ENCODE data around the gene ANTXR2. TPM values are rescaled to one million over a fixed set of nuclear protein-coding genes. Genes with fewer than 3 reads are reported as not detected.

Gene ANTXR2
- total and polyA plus RNA-seq, 2 donors (not counting 3 experiments of a cell fraction or from before 2014, with no cell fraction given), result 6.6 to 64.6 TPM

- no peak for FAIRE-seq
- POLR2A ChIA-PET, result no interaction called here
Measured at GRCh38 chr4:80090090-80090489, 17.1 kb upstream of the ANTXR2 start.

More at GRCh38 chr4:80090090-80090489, 17.1 kb upstream of the ANTXR2 start:
- Histone ChIP-seq H3K9me1 (replicated peaks; ENCODE audit: control insufficient read depth, extremely low read depth, insufficient read depth, low read length) (no peaks in the 10 kb centered on the region), H3K36me3 (ENCODE audit: control insufficient read depth in 2 of 2, extremely low read depth in 1 of 2, insufficient read depth in 2 of 2, low read length in 2 of 2) (no peaks in the 10 kb centered on the region), H3K9me3 (replicated peaks; ENCODE audit: control insufficient read depth, insufficient read depth, low read length) (no peaks in the 10 kb centered on the region), H3K27me3 (ENCODE audit: control insufficient read depth in 2 of 2, insufficient read depth in 2 of 2, low read length in 2 of 2) (no peaks in the 10 kb centered on the region), H3K4me1 (ENCODE audit: control insufficient read depth, extremely low read depth, insufficient read depth, low read length) (no peaks in the 10 kb centered on the region), H3K9ac (replicated peaks; ENCODE audit: extremely low read depth, insufficient read depth, low read length) (no peak overlapping the region), H3K27ac (ENCODE audit: insufficient read depth, low read depth, low read length) (no peak overlapping the region), H3K4me2 (ENCODE audit: insufficient read depth, low read length) (no peak overlapping the region), H3K4me3 (replicated peaks in 1 of 3; ENCODE audit: insufficient read depth in 1 of 3, low read depth in 1 of 3, low read length in 3 of 3) (no peak overlapping the region), H4K20me1 (replicated peaks; ENCODE audit: control insufficient read depth, extremely low read depth, insufficient read depth, low read length) (no peaks in the 10 kb centered on the region), H2AFZ (ENCODE audit: low read depth, low read length) (no peak overlapping the region), H3K79me2 (ENCODE audit: control insufficient read depth, insufficient read depth, low read length) (no peaks in the 10 kb centered on the region)
- dilution Hi-C loops (cut with MboI; ENCODE audit: extremely low pct_ligation_motif_present, low sequenced_read_pairs), result no loop called here
- no peak for DNase-seq (ENCODE audit: low read depth, low spot score)
- intact Hi-C loops (cut with micrococcal nuclease), result no loop called here
- CTCF ChIA-PET, result no interaction called here
- TF ChIP-seq, protein P1, sequence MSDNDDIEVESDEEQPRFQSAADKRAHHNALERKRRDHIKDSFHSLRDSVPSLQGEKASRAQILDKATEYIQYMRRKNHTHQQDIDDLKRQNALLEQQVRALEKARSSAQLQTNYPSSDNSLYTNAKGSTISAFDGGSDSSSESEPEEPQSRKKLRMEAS (IDR thresholded peaks at IDR 0.05; ENCODE audit: insufficient read depth, insufficient read length), result no peak
- TF ChIP-seq EZH2 (IDR thresholded peaks at IDR 0.05; ENCODE audit: borderline replicate concordance, low read depth, low read length, severe bottlenecking) (no peak), GATA2 (IDR thresholded peaks at IDR 0.05; ENCODE audit: insufficient read depth, insufficient read length, low read depth, low read length) (no peak), JUN (IDR thresholded peaks at IDR 0.05; ENCODE audit: borderline replicate concordance, insufficient read depth, insufficient read length, low read depth) (no peak), POLR2AphosphoS5 (IDR thresholded peaks at IDR 0.05; ENCODE audit: insufficient read depth, low read depth, low read length) (no peak), FOS (IDR thresholded peaks at IDR 0.05; ENCODE audit: borderline replicate concordance, insufficient read depth, low read length) (no peak), POLR2A (IDR thresholded peaks at IDR 0.05; ENCODE audit: low read depth, low read length) (no peak)
- TF ChIP-seq, protein P2, sequence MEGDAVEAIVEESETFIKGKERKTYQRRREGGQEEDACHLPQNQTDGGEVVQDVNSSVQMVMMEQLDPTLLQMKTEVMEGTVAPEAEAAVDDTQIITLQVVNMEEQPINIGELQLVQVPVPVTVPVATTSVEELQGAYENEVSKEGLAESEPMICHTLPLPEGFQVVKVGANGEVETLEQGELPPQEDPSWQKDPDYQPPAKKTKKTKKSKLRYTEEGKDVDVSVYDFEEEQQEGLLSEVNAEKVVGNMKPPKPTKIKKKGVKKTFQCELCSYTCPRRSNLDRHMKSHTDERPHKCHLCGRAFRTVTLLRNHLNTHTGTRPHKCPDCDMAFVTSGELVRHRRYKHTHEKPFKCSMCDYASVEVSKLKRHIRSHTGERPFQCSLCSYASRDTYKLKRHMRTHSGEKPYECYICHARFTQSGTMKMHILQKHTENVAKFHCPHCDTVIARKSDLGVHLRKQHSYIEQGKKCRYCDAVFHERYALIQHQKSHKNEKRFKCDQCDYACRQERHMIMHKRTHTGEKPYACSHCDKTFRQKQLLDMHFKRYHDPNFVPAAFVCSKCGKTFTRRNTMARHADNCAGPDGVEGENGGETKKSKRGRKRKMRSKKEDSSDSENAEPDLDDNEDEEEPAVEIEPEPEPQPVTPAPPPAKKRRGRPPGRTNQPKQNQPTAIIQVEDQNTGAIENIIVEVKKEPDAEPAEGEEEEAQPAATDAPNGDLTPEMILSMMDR (IDR thresholded peaks at IDR 0.05; ENCODE audit: extremely low read depth in 1 of 2, insufficient read depth in 1 of 2, low read depth in 1 of 2, low read length in 2 of 2), result no peak
- no TSS peak for BruUV-seq (replicated peaks)

Measured in endothelial cell of umbilical vein (primary cell).